NCI-H748 (cell line): ENCODE results near the gene BCKDHB.

Experiments
- DNase-seq: peaks from one replicate; lab custom pipeline; 2025; ENCODE audit not compliant: unreplicated experiment; lab: John Stamatoyannopoulos, UW

BCKDHB gene

GRCh38 chr6:80328652-80329051 lies 222.2 kb downstream of the BCKDHB start:
- no peak for DNase-seq

- no peak for DNase-seq
Measured at GRCh38 chr6:80329496-80329895, 223.0 kb downstream of the BCKDHB start.

- peak; percentile 19 for DNase-seq
Measured at GRCh38 chr6:80330961-80331360, 224.5 kb downstream of the BCKDHB start.

GRCh38 chr6:80331522-80331921 lies 225.1 kb downstream of the BCKDHB start:
- peak; percentile 96 for DNase-seq

- peak; percentile 87 for DNase-seq
Measured at GRCh38 chr6:80331974-80332373, 225.5 kb downstream of the BCKDHB start.

GRCh38 chr6:80333342-80333741 lies 226.9 kb downstream of the BCKDHB start:
- DNase-seq: peak; percentile 94

- DNase-seq: peak; percentile 10
Measured at GRCh38 chr6:80335121-80335531, 228.7 kb downstream of the BCKDHB start.

GRCh38 chr6:80336911-80337310 lies 230.4 kb downstream of the BCKDHB start:
- no peak for DNase-seq

GRCh38 chr6:80338201-80338836 lies 231.8 kb downstream of the BCKDHB start:
- DNase-seq: peak; percentile 85

GRCh38 chr6:80339421-80339820 lies 232.9 kb downstream of the BCKDHB start:
- DNase-seq: no peak

GRCh38 chr6:80340280-80340679 lies 233.8 kb downstream of the BCKDHB start:
- DNase-seq: no peak

- no peak for DNase-seq
Measured at GRCh38 chr6:80340686-80341085, 234.2 kb downstream of the BCKDHB start.

GRCh38 chr6:80341330-80341729 lies 234.9 kb downstream of the BCKDHB start:
- DNase-seq: no peak

GRCh38 chr6:80343511-80343910 lies 237.0 kb downstream of the BCKDHB start:
- DNase-seq: no peak

- no peak for DNase-seq
Measured at GRCh38 chr6:80347101-80347500, 240.6 kb downstream of the BCKDHB start.

- no peak for DNase-seq
Measured at GRCh38 chr6:80348263-80348662, 241.8 kb downstream of the BCKDHB start.

GRCh38 chr6:80356000-80356399 lies 249.5 kb downstream of the BCKDHB start:
- no peak for DNase-seq

GRCh38 chr6:80356545-80356944 lies 250.1 kb downstream of the BCKDHB start:
- no peak for DNase-seq

GRCh38 chr6:80357081-80357480 lies 250.6 kb downstream of the BCKDHB start:
- DNase-seq: no peak

- DNase-seq: no peak
Measured at GRCh38 chr6:80357674-80358073, 251.2 kb downstream of the BCKDHB start.

GRCh38 chr6:80363501-80364122 lies 257.1 kb downstream of the BCKDHB start:
- DNase-seq: no peak

- no peak for DNase-seq
Measured at GRCh38 chr6:80364149-80364548, 257.7 kb downstream of the BCKDHB start.

GRCh38 chr6:80366051-80366450 lies 259.6 kb downstream of the BCKDHB start:
- no peak for DNase-seq
